Cerebellar nuclear complex (tissue), 1 donor: ENCODE results near the gene MYOC.
"Not testable (repeated sequence)": the region's sequence is repeated elsewhere in the genome, so short reads cannot be mapped to it uniquely, and the experiment has no call there.

Source experiments
- DNase-seq, 2 experiments: peaks; one replicate each; lab custom pipeline; 2025; lab: John Stamatoyannopoulos, UW

MYOC gene

GRCh38 chr1:171606402-171606941, 46.0 kb downstream of the MYOC start:
- DNase-seq, result no peak

- DNase-seq, result not testable (repeated sequence)
Measured at GRCh38 chr1:171603042-171603441, 49.4 kb downstream of the MYOC start.

GRCh38 chr1:171600862-171601261, 51.6 kb downstream of the MYOC start:
- DNase-seq, result no peak

DNA sequence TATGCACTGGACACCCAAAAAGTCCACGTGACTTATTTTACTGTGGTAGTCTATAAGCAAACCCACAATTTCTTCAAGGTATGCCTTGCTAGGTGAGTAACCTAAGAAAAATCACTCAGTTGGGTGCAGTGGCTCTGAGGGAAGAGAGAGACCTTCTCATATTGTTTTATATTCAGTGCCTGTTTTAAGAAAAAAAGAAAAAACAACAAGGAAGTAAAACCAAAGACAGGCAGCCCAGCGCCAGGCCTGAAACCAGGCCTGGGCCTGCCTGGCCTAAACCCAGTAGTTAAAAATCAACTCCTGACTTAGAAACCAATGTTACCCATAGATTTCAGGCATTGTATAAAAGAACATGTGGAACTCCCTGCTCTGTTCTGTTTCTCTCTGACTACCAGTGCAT, 52.2 kb downstream of the MYOC start:
- not testable (repeated sequence) for DNase-seq

GRCh38 chr1:171597203-171597602, 55.3 kb downstream of the MYOC start:
- DNase-seq, result no peak

DNA sequence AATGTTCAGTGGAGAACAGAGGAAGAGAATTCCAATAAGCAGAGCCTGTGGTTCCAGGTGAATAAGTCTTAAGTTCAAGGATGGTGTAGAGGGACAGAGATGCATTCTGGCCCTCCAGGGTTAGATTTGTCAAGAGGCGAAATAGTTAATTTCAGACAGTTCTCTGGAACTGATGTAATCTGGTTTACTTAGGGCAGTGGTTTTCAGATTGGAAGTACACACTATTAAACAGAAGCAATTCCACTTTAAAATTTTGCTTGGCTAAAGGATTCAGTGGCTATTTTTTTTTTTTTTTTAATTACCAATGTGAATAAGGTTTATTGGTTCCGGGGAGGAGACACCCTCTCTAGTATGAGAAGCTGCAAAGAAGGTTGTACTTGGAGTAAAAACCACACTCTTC, 55.8 kb downstream of the MYOC start:
- DNase-seq, result no peak

DNA sequence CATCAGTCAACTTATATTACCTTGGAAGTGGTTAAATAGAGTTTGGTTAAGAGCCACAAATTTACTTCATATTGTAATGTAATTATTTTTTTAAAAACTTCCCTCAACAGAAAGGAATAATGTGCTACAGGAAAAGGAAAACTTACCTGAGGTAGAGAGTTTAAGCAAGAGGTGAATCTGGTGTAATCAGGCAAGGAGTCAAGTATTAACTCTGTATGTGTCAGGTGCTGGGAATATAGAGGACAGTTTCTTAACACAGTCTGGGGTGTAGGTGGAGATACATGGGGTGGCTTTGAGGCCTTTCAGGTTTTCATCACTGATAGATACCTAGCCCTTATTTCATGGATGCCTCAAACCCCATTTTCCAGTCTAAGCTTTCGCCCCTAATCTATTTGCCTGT, 56.4 kb downstream of the MYOC start:
- no peak for DNase-seq

- DNase-seq, result no peak
Measured at GRCh38 chr1:171595324-171595723, 57.2 kb downstream of the MYOC start.

GRCh38 chr1:171590022-171590421, 62.5 kb downstream of the MYOC start:
- no peak for DNase-seq

DNA sequence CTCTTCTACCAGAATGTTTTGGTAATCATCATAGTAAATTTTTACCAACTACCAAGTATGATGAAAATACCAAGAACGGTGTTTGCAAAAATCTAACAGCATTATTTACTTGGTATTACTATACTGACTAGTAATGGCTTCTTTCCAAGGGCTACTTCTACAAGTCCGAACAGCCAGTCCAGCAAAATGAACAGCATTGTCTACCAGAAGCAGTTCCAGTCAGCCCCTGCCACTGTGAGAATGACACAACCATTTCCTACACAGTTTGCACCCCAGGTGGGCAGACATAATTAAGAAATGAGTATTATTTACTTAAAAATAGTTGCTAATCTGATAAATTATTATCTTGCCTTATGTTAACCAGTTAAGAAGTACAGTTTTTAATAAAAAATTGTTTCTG, 64.3 kb downstream of the MYOC start:
- no peak for DNase-seq

- no peak for DNase-seq
Measured at GRCh38 chr1:171585715-171586114, 66.8 kb downstream of the MYOC start.
